ENCODE data around the gene SCRG1. TPM values are rescaled to one million over a fixed set of nuclear protein-coding genes. Genes with fewer than 3 reads are reported as not detected.

Gene SCRG1
- total and polyA plus RNA-seq, 2 donors (not counting 1 experiment from before 2014, with no cell fraction given), result not detected

DNA sequence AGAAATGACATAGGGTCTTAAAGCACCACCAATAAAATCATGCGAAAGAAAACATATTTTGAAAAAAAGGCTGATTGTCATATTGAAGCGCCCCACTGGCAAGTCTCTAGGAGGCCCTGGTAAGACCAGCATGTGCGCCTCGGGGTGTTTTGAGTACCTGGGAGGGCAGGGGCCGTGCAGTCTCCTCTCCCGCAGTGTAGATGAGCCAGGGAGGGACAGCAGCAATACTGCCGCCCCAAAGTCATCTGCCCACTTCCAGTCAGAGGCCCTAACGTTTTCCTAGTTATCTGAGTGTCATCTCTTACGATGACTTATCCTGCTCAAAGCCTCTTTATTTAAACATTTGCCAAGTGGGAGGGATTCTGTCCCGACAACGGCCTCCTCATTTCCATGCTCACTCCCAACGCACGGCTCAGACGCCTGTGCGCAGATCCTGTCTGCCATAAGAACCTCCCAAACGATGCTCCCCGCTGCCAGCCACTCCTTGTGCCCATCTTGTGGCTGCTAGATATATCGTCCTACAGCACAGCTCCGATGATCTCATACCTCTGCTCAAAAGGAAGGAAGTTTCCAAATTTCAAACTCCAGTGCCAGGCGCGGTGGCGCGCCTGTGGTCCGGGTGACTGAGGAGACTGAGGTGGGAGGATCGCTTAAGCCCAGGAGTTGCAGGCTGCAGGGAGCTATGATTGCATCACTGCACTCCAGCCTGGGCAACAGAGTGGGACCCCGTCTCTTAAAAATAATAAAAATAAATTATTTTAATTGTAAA, 17.2 kb upstream of the SCRG1 start:
- no peaks in the 10 kb centered on the region for H3K9me3 Mint-ChIP-seq (ENCODE audit: insufficient read depth)
- peaks cover 2% of the 10 kb centered on the region for H3K27me3 Mint-ChIP-seq
- peaks cover 7% of the 10 kb centered on the region for H3K4me1 Mint-ChIP-seq
- H3K9ac ChIP-seq (ENCODE audit: low read length), result no peak overlapping the region
- no peaks in the 10 kb centered on the region for H3K9me3 ChIP-seq (ENCODE audit: control extremely low read depth in 1 of 3, control insufficient read depth in 2 of 3, insufficient read depth in 1 of 3, low read length in 2 of 3)
- no peak overlapping the region for H3K4me3 ChIP-seq (ENCODE audit: control extremely low read depth in 1 of 5, extremely low read depth in 1 of 5, insufficient read depth in 1 of 5, low read depth in 2 of 5, low read length in 4 of 5)
- no peak overlapping the region for H3K4me3 Mint-ChIP-seq
- WGBS (ENCODE audit: insufficient coverage), result 96% methylated on average over 22 of the region's 26 CpGs
- no peak for ATAC-seq (ENCODE audit: low read depth)
- H2AFZ ChIP-seq (ENCODE audit: insufficient read depth, low read depth, low read length, poor library complexity, severe bottlenecking), result no peak overlapping the region
- peak; percentile 5 for DNase-seq
- peaks cover 0 to 6% of the 10 kb centered on the region in 2 donors for H3K4me1 ChIP-seq (ENCODE audit: control insufficient read depth in 2 of 2, insufficient read depth in 2 of 2, low read length in 2 of 2)
- H3K79me2 ChIP-seq (ENCODE audit: control insufficient read depth, insufficient read depth, low read length), result no peaks in the 10 kb centered on the region
- intact Hi-C loops (cut with micrococcal nuclease), result loop anchor here (5.0 kb wide), 1 partner anchor 44 kb away; the partner anchor contains the start of gene SAP30
- H3K4me2 ChIP-seq (replicated peaks; ENCODE audit: low read depth, low read length, poor library complexity, severe bottlenecking), result no peak overlapping the region
- ChIA-PET CTCF (interaction anchor here (0.9 to 14.4 kb wide), 6 partner anchors 61 to 404 kb away, joined by 3 to 307 read pairs (median 4); no protein-coding TSS in a partner anchor), POLR2A (interaction anchor here (0.6 to 0.7 kb wide), 2 partner anchors 81 to 222 kb away, joined by 3 to 5 read pairs; no protein-coding TSS in a partner anchor)
- H3K27ac Mint-ChIP-seq, result no peak overlapping the region
- peaks cover 0 to 2% of the 10 kb centered on the region in 2 experiments for H3K36me3 ChIP-seq (replicated peaks in 1 of 2; ENCODE audit: control extremely low read depth in 1 of 2, control insufficient read depth in 1 of 2, extremely low read depth in 1 of 2, insufficient read depth in 2 of 2, low read length in 1 of 2)
- H4K20me1 ChIP-seq (ENCODE audit: control insufficient read depth, insufficient read depth, low read length, poor library complexity, severe bottlenecking), result no peaks in the 10 kb centered on the region
- H3K27me3 ChIP-seq (replicated peaks in 1 of 4; ENCODE audit: control extremely low read depth in 1 of 4, control insufficient read depth in 3 of 4, insufficient read depth in 4 of 4, low read length in 3 of 4), result no peaks in the 10 kb centered on the region
- TF ChIP-seq EZH2 (IDR thresholded peaks at IDR 0.05; ENCODE audit: borderline replicate concordance, insufficient read depth, low read depth, low read length, poor library complexity, severe bottlenecking), result no peak
- TF ChIP-seq, protein P1, sequence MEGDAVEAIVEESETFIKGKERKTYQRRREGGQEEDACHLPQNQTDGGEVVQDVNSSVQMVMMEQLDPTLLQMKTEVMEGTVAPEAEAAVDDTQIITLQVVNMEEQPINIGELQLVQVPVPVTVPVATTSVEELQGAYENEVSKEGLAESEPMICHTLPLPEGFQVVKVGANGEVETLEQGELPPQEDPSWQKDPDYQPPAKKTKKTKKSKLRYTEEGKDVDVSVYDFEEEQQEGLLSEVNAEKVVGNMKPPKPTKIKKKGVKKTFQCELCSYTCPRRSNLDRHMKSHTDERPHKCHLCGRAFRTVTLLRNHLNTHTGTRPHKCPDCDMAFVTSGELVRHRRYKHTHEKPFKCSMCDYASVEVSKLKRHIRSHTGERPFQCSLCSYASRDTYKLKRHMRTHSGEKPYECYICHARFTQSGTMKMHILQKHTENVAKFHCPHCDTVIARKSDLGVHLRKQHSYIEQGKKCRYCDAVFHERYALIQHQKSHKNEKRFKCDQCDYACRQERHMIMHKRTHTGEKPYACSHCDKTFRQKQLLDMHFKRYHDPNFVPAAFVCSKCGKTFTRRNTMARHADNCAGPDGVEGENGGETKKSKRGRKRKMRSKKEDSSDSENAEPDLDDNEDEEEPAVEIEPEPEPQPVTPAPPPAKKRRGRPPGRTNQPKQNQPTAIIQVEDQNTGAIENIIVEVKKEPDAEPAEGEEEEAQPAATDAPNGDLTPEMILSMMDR (IDR thresholded peaks at IDR 0.05), result no peak
- H3K27ac ChIP-seq (ENCODE audit: low read length in 2 of 2), result no peak overlapping the region

DNA sequence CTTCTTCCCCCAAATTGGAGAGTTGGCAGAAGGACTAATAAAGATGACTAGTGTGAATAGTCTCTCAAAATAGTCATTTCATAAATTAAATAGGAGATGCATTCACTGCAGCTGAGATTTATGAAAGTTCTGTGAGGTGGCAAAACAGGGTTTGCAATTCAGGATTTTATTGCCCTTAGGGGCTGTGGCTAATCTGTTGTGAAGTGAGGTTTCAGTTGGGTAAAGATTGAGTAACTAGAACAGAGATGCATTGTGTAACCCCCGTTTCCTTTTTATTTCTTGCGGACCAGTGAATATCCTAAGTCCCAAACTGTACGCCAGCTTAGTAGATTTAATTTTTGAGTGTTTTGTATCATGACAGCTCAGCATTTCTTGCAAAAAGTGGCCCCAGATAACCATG, 16.2 kb upstream of the SCRG1 start:
- no peak for TF ChIP-seq EZH2 (IDR thresholded peaks at IDR 0.05; ENCODE audit: borderline replicate concordance, insufficient read depth, low read depth, low read length, poor library complexity, severe bottlenecking)
- TF ChIP-seq, protein P1 (IDR thresholded peaks at IDR 0.05), result no peak
- Histone ChIP-seq H3K4me2 (replicated peaks; ENCODE audit: low read depth, low read length, poor library complexity, severe bottlenecking) (no peak overlapping the region), H3K4me1 (ENCODE audit: control insufficient read depth in 2 of 2, insufficient read depth in 2 of 2, low read length in 2 of 2) (peaks cover 0 to 6% of the 10 kb centered on the region in 2 donors), H3K4me3 (ENCODE audit: control extremely low read depth in 1 of 5, extremely low read depth in 1 of 5, insufficient read depth in 1 of 5, low read depth in 2 of 5, low read length in 4 of 5) (no peak overlapping the region), H4K20me1 (ENCODE audit: control insufficient read depth, insufficient read depth, low read length, poor library complexity, severe bottlenecking) (no peaks in the 10 kb centered on the region), H3K36me3 (replicated peaks in 1 of 2; ENCODE audit: control extremely low read depth in 1 of 2, control insufficient read depth in 1 of 2, extremely low read depth in 1 of 2, insufficient read depth in 2 of 2, low read length in 1 of 2) (peaks cover 0 to 2% of the 10 kb centered on the region in 2 experiments), H3K9ac (ENCODE audit: low read length) (no peak overlapping the region), H2AFZ (ENCODE audit: insufficient read depth, low read depth, low read length, poor library complexity, severe bottlenecking) (no peak overlapping the region), H3K27me3 (replicated peaks in 1 of 4; ENCODE audit: control extremely low read depth in 1 of 4, control insufficient read depth in 3 of 4, insufficient read depth in 4 of 4, low read length in 3 of 4) (no peaks in the 10 kb centered on the region), H3K27ac (ENCODE audit: low read length in 2 of 2) (no peak overlapping the region), H3K9me3 (ENCODE audit: control extremely low read depth in 1 of 3, control insufficient read depth in 2 of 3, insufficient read depth in 1 of 3, low read length in 2 of 3) (no peaks in the 10 kb centered on the region), H3K79me2 (ENCODE audit: control insufficient read depth, insufficient read depth, low read length) (no peaks in the 10 kb centered on the region)
- Mint-ChIP-seq H3K4me1 (peaks cover 7% of the 10 kb centered on the region), H3K27me3 (no peaks in the 10 kb centered on the region), H3K9me3 (ENCODE audit: insufficient read depth) (no peaks in the 10 kb centered on the region), H3K27ac (no peak overlapping the region), H3K4me3 (no peak overlapping the region)
- DNase-seq (no peak), ATAC-seq (ENCODE audit: low read depth) (no peak)
- 43% methylated on average over 2 of the region's 3 CpGs for WGBS (ENCODE audit: insufficient coverage)
- POLR2A ChIA-PET, result no interaction called here
- CTCF ChIA-PET, result interaction anchor here (0.6 to 14.4 kb wide), 6 partner anchors 12 to 403 kb away, joined by 3 to 307 read pairs (median 4); no protein-coding TSS in a partner anchor
- intact Hi-C loops (cut with micrococcal nuclease), result loop anchor here (5.0 kb wide), 1 partner anchor 43 kb away; the partner anchor contains the start of gene SAP30
